CD4-positive, alpha-beta T cell (primary cell): ENCODE results near the gene DCUN1D1. TPM values are rescaled to one million over a fixed set of nuclear protein-coding genes. Genes with fewer than 3 reads are reported as not detected.
A peak's percentile ranks its signal among the peaks of the same experiment; 100 is the strongest.

Experiments
- ATAC-seq: fragments of 200-7000 bp; cut with Tn5 transposase; one replicate; pipeline ENCODE4 v1.10.0; 2022; ENCODE audit warnings: mild to moderate bottlenecking; ENCODE audit not compliant: poor library complexity
- CTCF ChIA-PET: fragments of 350-600 bp; sonication (Branson Sonifier 250); formaldehyde crosslinking; loops from one replicate; lab custom pipeline; 2021; ENCODE audit warnings: antibody characterized with exemption, inconsistent platforms; lab: Charles Lee
- POLR2A ChIA-PET: fragments of 350-600 bp; sonication (Branson Sonifier 250); formaldehyde crosslinking; loops from one replicate; lab custom pipeline; 2021; ENCODE audit warnings: antibody characterized with exemption, inconsistent platforms; lab: Charles Lee
- DNase-seq, 14 experiments: peaks; one replicate each; pipeline ENCODE4 v3.0.0-alpha.2; 2013 to 2020; ENCODE audit warnings: mixed read lengths in 2 of 14
- H3K27ac ChIP-seq, 2 donors: one replicate each; pipeline versions ENCODE4 v1.5.1 to v1.7.0; 2013; ENCODE audit warnings: low read length in 2 of 2, low read depth in 1 of 2, mild to moderate bottlenecking in 1 of 2
- H3K27me3 ChIP-seq, 2 experiments: 1 replicate in 1 of 2; 2 replicates in 1 of 2; pipeline versions ENCODE4 v1.6.1 to v1.7.0; 2013; ENCODE audit warnings: low read length in 2 of 2, control low read depth in 1 of 2, mild to moderate bottlenecking in 1 of 2, moderate library complexity in 1 of 2; ENCODE audit not compliant: insufficient read depth in 2 of 2, control insufficient read depth in 1 of 2
- H3K36me3 ChIP-seq: one replicate; pipeline ENCODE4 v1.6.1; 2013; ENCODE audit warnings: low read length, control low read depth; ENCODE audit not compliant: insufficient read depth
- H3K4me1 ChIP-seq: one replicate; pipeline ENCODE4 v1.6.1; 2013; ENCODE audit warnings: low read length, control low read depth; ENCODE audit not compliant: insufficient read depth
- H3K4me3 ChIP-seq: one replicate; pipeline ENCODE4 v1.5.1; 2013; ENCODE audit warnings: mild to moderate bottlenecking, low read length, moderate library complexity
- H3K9me3 ChIP-seq, 2 experiments: 1 replicate in 1 of 2; 2 replicates in 1 of 2; pipeline versions ENCODE4 v1.6.1 to v1.7.0; 2013; ENCODE audit warnings: low read length in 2 of 2, mild to moderate bottlenecking in 2 of 2, control low read depth in 1 of 2, moderate library complexity in 1 of 2; ENCODE audit not compliant: control insufficient read depth in 1 of 2, insufficient read depth in 1 of 2
- H3K27ac Mint-ChIP-seq: one replicate; pipeline ENCODE4 v1.8.0; 2020; ENCODE audit warnings: mixed read lengths
- H3K27me3 Mint-ChIP-seq: one replicate; pipeline ENCODE4 v1.8.0; 2021; ENCODE audit warnings: mixed read lengths
- H3K36me3 Mint-ChIP-seq: one replicate; pipeline ENCODE4 v1.8.0; 2021; ENCODE audit warnings: low read depth, mixed read lengths
- H3K4me1 Mint-ChIP-seq: one replicate; pipeline ENCODE4 v1.8.0; 2021; ENCODE audit warnings: low read depth, mixed read lengths
- H3K4me3 Mint-ChIP-seq: one replicate; pipeline ENCODE4 v1.8.0; 2020; ENCODE audit warnings: mild to moderate bottlenecking, mixed read lengths
- H3K9me3 Mint-ChIP-seq: one replicate; pipeline ENCODE4 v1.8.0; 2020; ENCODE audit warnings: mixed read lengths
- CTCF ChIP-seq: fragments of 200-600 bp; IDR thresholded peaks from one replicate; pipeline ENCODE4 v1.8.0; 2022; ENCODE audit warnings: antibody characterized with exemption, mild to moderate bottlenecking
- intact Hi-C, 2 experiments: fragments of 100-400 bp; cut with DNase I in 1 of 2; cut with micrococcal nuclease in 1 of 2; formaldehyde crosslinking; loops; one replicate each; pipeline versions ENCODE4 v1.15.1 to v1.9.0; 2023 to 2025; cut with DNase I, micrococcal nuclease
- total RNA-seq, 174 experiments: library from RNA in 2 of 174; stranded (reverse) in 2 of 174; gene quantifications; one replicate each; pipeline ENCODE4 v1.2.3 and lab custom pipeline; 2021 to 2026

The DCUN1D1 gene
- total RNA-seq, 2 experiments from 2014 or later = 35.4 to 38.9 TPM

GRCh38 chr3:182895513-182896112 is 84.7 kb downstream of the DCUN1D1 start:
- H3K36me3 ChIP-seq = peaks cover 65% of the 10 kb centered on the region
- no peak for ATAC-seq
- no peaks in the 10 kb centered on the region for H3K4me1 ChIP-seq
- H3K27me3 ChIP-seq = no peaks in the 10 kb centered on the region
- intact Hi-C loops = no loop called here
- no peak overlapping the region for H3K4me3 Mint-ChIP-seq
- H3K27ac Mint-ChIP-seq = no peak overlapping the region
- POLR2A ChIA-PET = no interaction called here
- no peak for DNase-seq
- no peaks in the 10 kb centered on the region for H3K27me3 Mint-ChIP-seq
- no peaks in the 10 kb centered on the region for H3K9me3 Mint-ChIP-seq
- peaks cover 5% of the 10 kb centered on the region for H3K4me1 Mint-ChIP-seq
- no peak overlapping the region for H3K27ac ChIP-seq
- CTCF ChIA-PET = no interaction called here
- H3K4me3 ChIP-seq = no peak overlapping the region
- H3K9me3 ChIP-seq = no peaks in the 10 kb centered on the region
- TF ChIP-seq CTCF = no peak
- H3K36me3 Mint-ChIP-seq = peaks cover 89% of the 10 kb centered on the region

DNA sequence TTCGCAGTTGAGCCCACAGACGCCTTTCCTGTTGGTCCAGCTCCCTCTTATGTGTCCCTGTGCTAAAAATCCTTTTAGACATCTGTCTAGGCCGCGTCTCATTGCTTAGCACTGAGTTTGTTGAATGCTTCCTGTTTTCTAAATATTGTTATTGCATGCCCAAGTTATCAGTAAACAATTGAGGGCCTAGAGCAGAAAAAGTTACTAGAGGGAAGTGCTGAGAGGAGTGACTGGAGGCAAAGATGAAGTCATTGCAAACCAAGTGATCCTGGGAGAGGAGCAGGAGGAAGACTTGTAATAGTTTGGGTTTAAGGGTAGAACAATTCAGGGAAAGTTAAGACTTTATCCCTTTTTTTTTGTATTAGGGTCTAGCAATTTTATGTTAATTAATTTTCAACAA is 88.1 kb downstream of the DCUN1D1 start:
- no peak overlapping the region for H3K4me3 Mint-ChIP-seq
- Histone ChIP-seq H3K27me3 (no peaks in the 10 kb centered on the region), H3K36me3 (peaks cover 62% of the 10 kb centered on the region), H3K27ac (no peak overlapping the region), H3K9me3 (no peaks in the 10 kb centered on the region), H3K4me3 (no peak overlapping the region), H3K4me1 (no peaks in the 10 kb centered on the region)
- ATAC-seq (no peak), DNase-seq (no peak)
- H3K27ac Mint-ChIP-seq = peak overlapping the region; percentile 4
- peaks cover 5% of the 10 kb centered on the region for H3K4me1 Mint-ChIP-seq
- ChIA-PET POLR2A (no interaction called here), CTCF (interaction anchor here (1.5 kb wide), 1 partner anchor 12 kb away, joined by 4 read pairs; no protein-coding TSS in a partner anchor)
- H3K9me3 Mint-ChIP-seq = no peaks in the 10 kb centered on the region
- TF ChIP-seq CTCF = no peak
- intact Hi-C loops = no loop called here
- peaks cover 95% of the 10 kb centered on the region for H3K36me3 Mint-ChIP-seq
- no peaks in the 10 kb centered on the region for H3K27me3 Mint-ChIP-seq

GRCh38 chr3:182891364-182891763 is 89.0 kb downstream of the DCUN1D1 start:
- peaks cover 58% of the 10 kb centered on the region for H3K36me3 ChIP-seq

More at GRCh38 chr3:182891364-182891763, 89.0 kb downstream of the DCUN1D1 start:
- Mint-ChIP-seq H3K9me3 (no peaks in the 10 kb centered on the region), H3K4me1 (peaks cover 5% of the 10 kb centered on the region), H3K27ac (no peak overlapping the region), H3K27me3 (no peaks in the 10 kb centered on the region), H3K36me3 (peaks cover 95% of the 10 kb centered on the region), H3K4me3 (no peak overlapping the region)
- no peak for DNase-seq
- Histone ChIP-seq H3K4me1 (no peaks in the 10 kb centered on the region), H3K4me3 (no peak overlapping the region), H3K27ac (no peak overlapping the region), H3K9me3 (no peaks in the 10 kb centered on the region), H3K27me3 (no peaks in the 10 kb centered on the region)
- no peak for ATAC-seq
- POLR2A ChIA-PET = no interaction called here
- CTCF ChIA-PET = no interaction called here
- intact Hi-C loops = no loop called here
- TF ChIP-seq CTCF = no peak
